ENCODE results near the gene ATP1A4. TPM values are rescaled to one million over a fixed set of nuclear protein-coding genes. Genes with fewer than 3 reads are reported as not detected.

Gene ATP1A4
- total RNA-seq, 3 donors from 2014 or later: not detected

DNA sequence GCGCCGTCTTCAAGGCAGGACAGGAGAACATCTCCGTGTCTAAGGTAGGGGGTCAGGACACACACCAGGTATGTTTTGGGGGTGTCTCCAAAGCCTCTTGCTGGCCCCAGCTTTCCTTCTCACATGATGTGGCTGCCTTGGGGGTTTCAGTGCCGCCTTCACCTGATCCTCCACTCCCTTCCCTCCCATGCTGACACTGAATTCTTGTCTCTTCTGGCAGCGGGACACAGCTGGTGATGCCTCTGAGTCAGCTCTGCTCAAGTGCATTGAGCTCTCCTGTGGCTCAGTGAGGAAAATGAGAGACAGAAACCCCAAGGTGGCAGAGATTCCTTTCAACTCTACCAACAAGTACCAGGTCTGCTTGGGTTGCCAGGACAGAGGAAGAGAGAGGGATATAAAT is 22.4 kb upstream of the ATP1A4 start:
- no peaks in the 10 kb centered on the region for H3K4me1 Mint-ChIP-seq (ENCODE audit: low read depth)
- no peaks in the 10 kb centered on the region for H3K9me3 Mint-ChIP-seq
- peaks cover 13% of the 10 kb centered on the region for H3K27me3 Mint-ChIP-seq (ENCODE audit: low read depth)
- DNase-seq (no peak), ATAC-seq (no peak)
- no peaks in the 10 kb centered on the region for H3K36me3 Mint-ChIP-seq (ENCODE audit: insufficient read depth)
- no peak overlapping the region for H3K4me3 Mint-ChIP-seq

GRCh38 chr1:160129558-160129957 is 21.8 kb upstream of the ATP1A4 start:
- no peak for DNase-seq
- no peaks in the 10 kb centered on the region for H3K36me3 Mint-ChIP-seq (ENCODE audit: insufficient read depth)
- ATAC-seq: no peak
- no peak overlapping the region for H3K4me3 Mint-ChIP-seq
- peaks cover 13% of the 10 kb centered on the region for H3K27me3 Mint-ChIP-seq (ENCODE audit: low read depth)
- H3K9me3 Mint-ChIP-seq: no peaks in the 10 kb centered on the region
- H3K4me1 Mint-ChIP-seq (ENCODE audit: low read depth): no peaks in the 10 kb centered on the region

DNA sequence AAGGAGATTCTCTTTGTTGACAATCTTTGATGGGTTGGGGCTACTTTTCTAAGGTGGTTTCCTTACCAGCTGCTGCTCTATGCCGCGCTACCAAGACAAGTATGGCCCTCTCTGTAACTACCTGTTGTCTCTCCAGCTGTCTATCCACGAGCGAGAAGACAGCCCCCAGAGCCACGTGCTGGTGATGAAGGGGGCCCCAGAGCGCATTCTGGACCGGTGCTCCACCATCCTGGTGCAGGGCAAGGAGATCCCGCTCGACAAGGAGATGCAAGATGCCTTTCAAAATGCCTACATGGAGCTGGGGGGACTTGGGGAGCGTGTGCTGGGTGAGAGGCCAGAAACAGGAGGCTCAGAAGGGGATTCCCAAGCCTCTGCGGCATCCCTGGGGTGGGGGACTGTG is 21.4 kb upstream of the ATP1A4 start:
- Mint-ChIP-seq H3K9me3 (no peaks in the 10 kb centered on the region), H3K4me3 (no peak overlapping the region), H3K4me1 (ENCODE audit: low read depth) (no peaks in the 10 kb centered on the region), H3K27me3 (ENCODE audit: low read depth) (peaks cover 14% of the 10 kb centered on the region), H3K36me3 (ENCODE audit: insufficient read depth) (no peaks in the 10 kb centered on the region)
- no peak for ATAC-seq
- no peak for DNase-seq

- Mint-ChIP-seq H3K27me3 (ENCODE audit: low read depth) (peaks cover 17% of the 10 kb centered on the region), H3K4me1 (ENCODE audit: low read depth) (no peaks in the 10 kb centered on the region), H3K36me3 (ENCODE audit: insufficient read depth) (no peaks in the 10 kb centered on the region), H3K4me3 (no peak overlapping the region), H3K9me3 (no peaks in the 10 kb centered on the region)
- no peak for DNase-seq
- ATAC-seq: no peak
Measured at GRCh38 chr1:160130486-160130885, 20.9 kb upstream of the ATP1A4 start.

- H3K9me3 Mint-ChIP-seq: no peaks in the 10 kb centered on the region
- no peak overlapping the region for H3K4me3 Mint-ChIP-seq
- ATAC-seq: no peak
- H3K27me3 Mint-ChIP-seq (ENCODE audit: low read depth): peaks cover 17% of the 10 kb centered on the region
- no peaks in the 10 kb centered on the region for H3K36me3 Mint-ChIP-seq (ENCODE audit: insufficient read depth)
- no peaks in the 10 kb centered on the region for H3K4me1 Mint-ChIP-seq (ENCODE audit: low read depth)
- no peak for DNase-seq
Measured at GRCh38 chr1:160130939-160131338, 20.5 kb upstream of the ATP1A4 start.

- H3K4me3 Mint-ChIP-seq: no peak overlapping the region
- ATAC-seq (no peak), DNase-seq (no peak)
- no peaks in the 10 kb centered on the region for H3K4me1 Mint-ChIP-seq (ENCODE audit: low read depth)
- H3K9me3 Mint-ChIP-seq: no peaks in the 10 kb centered on the region
- no peaks in the 10 kb centered on the region for H3K36me3 Mint-ChIP-seq (ENCODE audit: insufficient read depth)
- H3K27me3 Mint-ChIP-seq (ENCODE audit: low read depth): peaks cover 17% of the 10 kb centered on the region
Measured at GRCh38 chr1:160131803-160132565, 19.4 kb upstream of the ATP1A4 start.

- Mint-ChIP-seq H3K4me1 (ENCODE audit: low read depth) (no peaks in the 10 kb centered on the region), H3K27me3 (ENCODE audit: low read depth) (peaks cover 17% of the 10 kb centered on the region), H3K9me3 (no peaks in the 10 kb centered on the region), H3K4me3 (no peak overlapping the region), H3K36me3 (ENCODE audit: insufficient read depth) (no peaks in the 10 kb centered on the region)
- no peak for DNase-seq
- no peak for ATAC-seq
Measured at GRCh38 chr1:160133990-160134770, 17.2 kb upstream of the ATP1A4 start.

- Mint-ChIP-seq H3K4me1 (ENCODE audit: low read depth) (no peaks in the 10 kb centered on the region), H3K27me3 (ENCODE audit: low read depth) (peaks cover 21% of the 10 kb centered on the region), H3K9me3 (no peaks in the 10 kb centered on the region), H3K36me3 (ENCODE audit: insufficient read depth) (no peaks in the 10 kb centered on the region), H3K4me3 (no peak overlapping the region)
- ATAC-seq (no peak), DNase-seq (no peak)
Measured at GRCh38 chr1:160134791-160135572, 16.4 kb upstream of the ATP1A4 start.

GRCh38 chr1:160136121-160136925 is 15.1 kb upstream of the ATP1A4 start:
- H3K36me3 Mint-ChIP-seq (ENCODE audit: insufficient read depth): no peaks in the 10 kb centered on the region
- DNase-seq (no peak), ATAC-seq (no peak)
- H3K9me3 Mint-ChIP-seq: no peaks in the 10 kb centered on the region
- no peak overlapping the region for H3K4me3 Mint-ChIP-seq
- H3K27me3 Mint-ChIP-seq (ENCODE audit: low read depth): peaks cover 23% of the 10 kb centered on the region
- H3K4me1 Mint-ChIP-seq (ENCODE audit: low read depth): no peaks in the 10 kb centered on the region

- H3K9me3 Mint-ChIP-seq: no peaks in the 10 kb centered on the region
- H3K4me1 Mint-ChIP-seq (ENCODE audit: low read depth): no peaks in the 10 kb centered on the region
- H3K4me3 Mint-ChIP-seq: no peak overlapping the region
- H3K36me3 Mint-ChIP-seq (ENCODE audit: insufficient read depth): no peaks in the 10 kb centered on the region
- DNase-seq (no peak), ATAC-seq (no peak)
- peaks cover 22% of the 10 kb centered on the region for H3K27me3 Mint-ChIP-seq (ENCODE audit: low read depth)
Measured at GRCh38 chr1:160136926-160137200, 14.5 kb upstream of the ATP1A4 start.

- Mint-ChIP-seq H3K4me3 (no peak overlapping the region), H3K9me3 (no peaks in the 10 kb centered on the region), H3K27me3 (ENCODE audit: low read depth) (peaks cover 17% of the 10 kb centered on the region), H3K36me3 (ENCODE audit: insufficient read depth) (no peaks in the 10 kb centered on the region), H3K4me1 (ENCODE audit: low read depth) (no peaks in the 10 kb centered on the region)
- ATAC-seq (no peak), DNase-seq (no peak)
Measured at GRCh38 chr1:160137216-160137862, 14.1 kb upstream of the ATP1A4 start.

DNA sequence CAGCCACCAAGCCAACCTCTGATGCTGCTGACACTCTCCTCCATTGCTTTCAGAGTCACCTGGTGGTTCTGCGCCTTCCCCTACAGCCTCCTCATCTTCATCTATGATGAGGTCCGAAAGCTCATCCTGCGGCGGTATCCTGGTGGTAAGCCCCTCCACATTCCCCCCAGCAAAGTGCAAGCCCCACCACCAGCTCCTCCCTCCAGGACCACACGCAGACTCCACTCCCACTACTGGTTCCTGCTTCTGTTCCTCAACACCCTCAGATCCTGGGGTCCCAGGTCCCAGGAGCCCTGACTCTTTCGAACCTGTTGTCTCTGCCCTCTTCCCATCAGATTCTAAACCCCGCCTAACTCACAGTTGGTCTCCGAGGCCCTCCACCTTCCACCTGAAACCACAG is 11.6 kb upstream of the ATP1A4 start:
- no peaks in the 10 kb centered on the region for H3K36me3 Mint-ChIP-seq (ENCODE audit: insufficient read depth)

DNA sequence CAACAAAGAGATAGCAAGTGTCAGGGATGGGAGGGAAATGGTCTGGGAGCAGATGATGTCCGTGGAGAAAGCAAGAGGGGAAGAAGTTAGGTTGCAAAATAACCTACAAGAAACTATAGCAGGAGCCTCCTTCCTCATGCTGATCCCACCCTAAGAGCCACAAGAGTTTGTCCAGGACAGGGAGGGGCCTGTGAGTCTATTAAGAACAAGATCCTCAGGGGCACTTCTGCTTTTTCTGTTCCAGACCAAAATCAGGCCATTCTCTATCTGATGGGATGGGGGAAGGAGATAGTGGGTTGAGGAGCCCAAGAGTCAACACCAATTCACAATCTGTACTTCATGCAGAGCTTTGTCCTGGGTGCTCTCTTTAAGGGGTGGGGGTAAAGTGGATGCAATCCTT is 7.7 kb upstream of the ATP1A4 start:
- peaks cover 14% of the 10 kb centered on the region for H3K27me3 Mint-ChIP-seq (ENCODE audit: low read depth)
- no peak overlapping the region for H3K4me3 Mint-ChIP-seq
- DNase-seq (no peak), ATAC-seq (no peak)
- H3K4me1 Mint-ChIP-seq (ENCODE audit: low read depth): no peaks in the 10 kb centered on the region
- no peaks in the 10 kb centered on the region for H3K36me3 Mint-ChIP-seq (ENCODE audit: insufficient read depth)
- H3K9me3 Mint-ChIP-seq: no peaks in the 10 kb centered on the region

More for the DNA sequence above, 11.6 kb upstream of the ATP1A4 start:
- Mint-ChIP-seq H3K9me3 (no peaks in the 10 kb centered on the region), H3K4me3 (no peak overlapping the region), H3K27me3 (ENCODE audit: low read depth) (peaks cover 16% of the 10 kb centered on the region), H3K4me1 (ENCODE audit: low read depth) (no peaks in the 10 kb centered on the region)
- ATAC-seq (no peak), DNase-seq (no peak)

DNA sequence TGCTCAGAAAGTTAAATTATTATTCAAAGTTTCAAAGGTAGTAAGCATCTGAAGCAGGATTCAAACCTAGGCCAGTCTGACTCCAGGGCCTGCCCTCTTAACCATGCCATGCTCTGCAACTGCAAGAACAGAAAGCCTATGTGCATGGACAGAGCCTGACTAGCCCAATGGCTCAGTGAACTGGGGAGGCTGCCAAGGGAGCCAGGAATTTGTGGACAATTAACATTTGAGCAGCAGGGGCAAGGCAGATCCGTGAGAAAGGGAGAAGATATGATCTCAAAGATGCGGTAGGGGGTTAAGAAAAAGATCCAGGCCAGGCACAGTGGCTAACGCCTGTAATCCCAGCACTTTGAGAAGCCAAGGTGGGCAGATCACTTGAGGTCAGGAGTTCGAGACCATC is 6.5 kb upstream of the ATP1A4 start:
- no peaks in the 10 kb centered on the region for H3K9me3 Mint-ChIP-seq
- no peaks in the 10 kb centered on the region for H3K4me1 Mint-ChIP-seq (ENCODE audit: low read depth)
- H3K4me3 Mint-ChIP-seq: no peak overlapping the region
- no peak for ATAC-seq
- DNase-seq: no peak
- H3K36me3 Mint-ChIP-seq (ENCODE audit: insufficient read depth): no peaks in the 10 kb centered on the region
- H3K27me3 Mint-ChIP-seq (ENCODE audit: low read depth): peaks cover 11% of the 10 kb centered on the region
